SK-N-SH (cell line): ENCODE data around the gene APOLD1. TPM values are rescaled to one million over a fixed set of nuclear protein-coding genes. Genes with fewer than 3 reads are reported as not detected.
"Not testable (repeated sequence)": the region's sequence is repeated elsewhere in the genome, so short reads cannot be mapped to it uniquely, and the experiment has no call there.

Experiments used
- CTCF ChIA-PET: fragments of 300-600, 350-600 bp; formaldehyde crosslinking; extraction: SDS; loops from one replicate; lab custom pipeline; 2021; lab: Yijun Ruan, JAX
- POLR2A ChIA-PET: fragments of 350-600 bp; sonication (Branson Sonifier 250); formaldehyde crosslinking; extraction: SDS; loops from one replicate; lab custom pipeline; 2020; ENCODE audit warnings: antibody characterized with exemption, inconsistent platforms; lab: Yijun Ruan, JAX
- DNase-seq: peaks from one replicate; pipeline ENCODE4 v3.0.0; 2012
- H2AFZ ChIP-seq: fragments of 200-600 bp; sonication (generic); 2 replicates; pipeline ENCODE4 v1.8.1; 2016; ENCODE audit warnings: antibody characterized with exemption, mild to moderate bottlenecking, low read depth
- H3F3A ChIP-seq: fragments of 200-600 bp; sonication (generic); replicated peaks from 2 replicates; pipeline ENCODE3; 2016; ENCODE audit warnings: antibody characterized with exemption, mild to moderate bottlenecking; ENCODE audit not compliant: insufficient read depth
- H3K27ac ChIP-seq, 2 experiments: fragments of 200-500 bp in 1 of 2; fragments of 200-600 bp in 1 of 2; sonication (Bioruptor generic) in 1 of 2; sonication (generic), shearing (Covaris generic) in 1 of 2; 2 replicates each; pipeline versions ENCODE4 v1.5.1 to v1.6.1; 2014 to 2016; ENCODE audit warnings: low read depth in 2 of 2, inconsistent platforms in 1 of 2, low read length in 1 of 2, mild to moderate bottlenecking in 1 of 2, mixed read lengths in 1 of 2
- H3K27me3 ChIP-seq: fragments of 200-600 bp; sonication (generic), shearing (Covaris generic); 2 replicates; pipeline ENCODE4 v1.6.1; 2016; ENCODE audit warnings: mixed run types; ENCODE audit not compliant: insufficient read depth
- H3K36me3 ChIP-seq, 2 experiments: fragments of 200-500 bp in 1 of 2; fragments of 200-600 bp in 1 of 2; sonication (Bioruptor generic) in 1 of 2; sonication (generic) in 1 of 2; replicated peaks in 1 of 2; 2 replicates each; pipeline versions ENCODE3 to v1.5.1; 2014 to 2016; ENCODE audit warnings: low read length in 1 of 2, mild to moderate bottlenecking in 1 of 2; ENCODE audit not compliant: insufficient read depth in 2 of 2, control insufficient read depth in 1 of 2
- H3K4me1 ChIP-seq, 2 experiments: fragments of 200-500 bp in 1 of 2; fragments of 200-600 bp in 1 of 2; sonication (Bioruptor generic) in 1 of 2; sonication (generic), shearing (Covaris generic) in 1 of 2; 2 replicates each; pipeline versions ENCODE4 v1.5.1 to v1.6.1; 2014 to 2016; ENCODE audit warnings: low read depth in 1 of 2, low read length in 1 of 2, mixed run types in 1 of 2; ENCODE audit not compliant: insufficient read depth in 2 of 2, control insufficient read depth in 1 of 2
- H3K4me2 ChIP-seq: fragments of 200-600 bp; sonication (generic), shearing (Covaris generic); 2 replicates; pipeline ENCODE4 v1.6.1; 2017; ENCODE audit warnings: mixed run types
- H3K4me3 ChIP-seq, 2 experiments: fragments of 200-500 bp in 1 of 2; fragments of 200-600 bp in 1 of 2; sonication (Bioruptor generic) in 1 of 2; sonication (generic), shearing (Covaris generic) in 1 of 2; 2 replicates each; pipeline versions ENCODE4 v1.5.1 to v1.8.1; 2014 to 2016; ENCODE audit warnings: low read depth in 2 of 2, inconsistent platforms in 1 of 2, low read length in 1 of 2, mild to moderate bottlenecking in 1 of 2, mixed read lengths in 1 of 2, moderate library complexity in 1 of 2
- H3K79me2 ChIP-seq: fragments of 200-600 bp; sonication (generic); 2 replicates; pipeline ENCODE4 v1.8.1; 2017; ENCODE audit warnings: mild to moderate bottlenecking; ENCODE audit not compliant: insufficient read depth
- H3K9ac ChIP-seq: fragments of 200-600 bp; sonication (generic); 2 replicates; pipeline ENCODE4 v1.6.1; 2017; ENCODE audit warnings: mixed run types
- H3K9me2 ChIP-seq: fragments of 200-600 bp; sonication (generic); 2 replicates; pipeline ENCODE4 v1.6.1; 2017; ENCODE audit warnings: mixed run types
- H3K9me3 ChIP-seq: fragments of 200-600 bp; sonication (generic); 2 replicates; pipeline ENCODE4 v1.6.1; 2017; ENCODE audit warnings: mixed run types, mild to moderate bottlenecking, moderate library complexity
- H4K20me1 ChIP-seq: fragments of 200-600 bp; sonication (generic); 2 replicates; pipeline ENCODE4 v1.6.1; 2017; ENCODE audit warnings: mild to moderate bottlenecking, mixed run types; ENCODE audit not compliant: insufficient read depth
- CHD2 ChIP-seq: fragments of 150-350 bp; IDR thresholded peaks from 2 replicates; pipeline ENCODE4 v1.6.1; 2018; ENCODE audit warnings: low read length; ENCODE audit not compliant: partially characterized antibody
- EP300 ChIP-seq, 2 experiments: IDR thresholded peaks; 2 replicates each; pipeline versions ENCODE4 v1.4.0 to v1.6.1; 2012; ENCODE audit warnings: borderline replicate concordance in 1 of 2, low read depth in 1 of 2, low read length in 1 of 2
- EZH2phosphoT487 ChIP-seq: fragments of 200-600 bp; sonication (generic); IDR thresholded peaks from 2 replicates; pipeline ENCODE4 v1.6.1; 2017; ENCODE audit warnings: low read depth, mixed run types, mild to moderate bottlenecking, antibody characterized with exemption, moderate library complexity, borderline replicate concordance
- FOSL2 ChIP-seq: IDR thresholded peaks from 2 replicates; pipeline ENCODE4 v1.4.0; 2012; ENCODE audit warnings: low read depth, mild to moderate bottlenecking, moderate library complexity, borderline replicate concordance
- FOXJ3 ChIP-seq: sonication (generic); formaldehyde crosslinking; IDR thresholded peaks from 2 replicates; pipeline ENCODE4 v1.5.1; 2020; ENCODE audit warnings: mild to moderate bottlenecking, missing genetic modification reagents
- GABPA ChIP-seq: IDR thresholded peaks from 2 replicates; pipeline ENCODE4 v1.4.0; 2012; ENCODE audit warnings: low read depth, mild to moderate bottlenecking
- GATA2 ChIP-seq: sonication (generic); formaldehyde crosslinking; IDR thresholded peaks from 2 replicates; pipeline ENCODE4 v1.5.0; 2020; ENCODE audit warnings: mild to moderate bottlenecking, missing genetic modification reagents
- RAD21 ChIP-seq: IDR thresholded peaks from 2 replicates; pipeline ENCODE4 v1.6.1; 2012; ENCODE audit warnings: mild to moderate bottlenecking, low read length
- SIN3A ChIP-seq: IDR thresholded peaks from 2 replicates; pipeline ENCODE4 v1.6.1; 2012; ENCODE audit warnings: low read depth, mild to moderate bottlenecking, low read length, moderate library complexity, borderline replicate concordance
- SMC3 ChIP-seq: IDR thresholded peaks from 2 replicates; pipeline ENCODE4 v1.6.1; 2012; ENCODE audit warnings: low read depth, low read length, improper control_type of control experiment
- WGBS: methylation state at CpG from one replicate; pipeline ENCODE4 v1.1.6; 2017; ENCODE audit warnings: low lambda C conversion rate; 5-methylcytosine and 5-hydroxymethylcytosine counted together
- polyA plus RNA-seq, 3 experiments: library from polyadenylated mRNA; depleted of rRNA; stranded (reverse); fragments of >200 nt; gene quantifications; 2 replicates each; pipeline ENCODE4 v1.2.3, GENCODE V29; 2012
- TF ChIP-seq, protein P1 (sequence below): IDR thresholded peaks from 2 replicates; pipeline ENCODE4 v1.6.1; 2012; ENCODE audit warnings: mild to moderate bottlenecking, low read depth, low read length, moderate library complexity
- TF ChIP-seq, protein P2 (sequence below): fragments of 200-600 bp; sonication (generic); IDR thresholded peaks from 2 replicates; pipeline ENCODE4 v1.6.1; 2017; ENCODE audit warnings: antibody characterized with exemption, mild to moderate bottlenecking, moderate library complexity

Gene APOLD1
- polyA plus RNA-seq, 1 of the 3 experiments (the other 2 are of a cell fraction) = 1.7 TPM

DNA sequence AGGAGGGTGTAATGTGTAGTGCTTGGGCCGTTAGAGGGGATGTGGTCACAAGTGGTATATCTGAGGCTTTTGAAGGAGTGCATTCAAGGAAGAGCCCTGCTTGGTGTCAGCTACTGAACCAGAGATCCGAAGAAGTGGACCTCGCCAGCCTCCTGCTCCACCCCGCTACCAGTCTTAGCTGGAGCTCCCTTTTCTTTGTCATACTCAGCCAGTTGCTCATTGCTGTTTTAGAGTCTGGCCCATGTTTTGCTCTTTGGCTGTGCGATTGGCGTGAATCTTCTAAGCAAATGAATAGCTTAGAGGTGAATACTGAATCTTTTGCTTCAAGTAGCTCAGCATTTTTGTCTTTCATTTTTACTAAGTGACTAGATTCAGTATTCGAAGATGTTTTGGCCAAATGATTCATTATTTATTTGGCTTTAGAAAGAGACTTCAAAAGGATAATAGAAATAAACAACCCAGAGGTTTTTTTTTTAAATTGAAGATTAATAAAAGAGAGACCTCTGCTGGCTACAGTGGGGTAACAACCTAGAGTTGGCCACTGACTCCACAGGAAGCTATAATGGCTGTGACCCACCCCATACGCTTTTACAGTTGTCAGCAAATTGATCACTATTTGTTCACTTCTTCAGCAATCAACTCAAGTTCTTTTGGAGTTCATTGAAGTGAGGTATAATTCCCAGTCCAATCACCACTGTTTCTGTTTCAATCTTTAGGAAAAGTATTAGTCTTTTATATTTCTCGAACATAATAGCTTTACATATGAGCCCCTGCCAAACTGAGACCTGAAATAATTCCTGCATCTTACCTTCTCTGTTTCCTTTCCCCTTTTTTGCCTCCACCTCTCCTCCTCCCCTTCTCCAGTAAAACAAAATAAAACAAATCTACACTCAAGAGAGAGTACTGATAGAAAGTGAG is 48.4 kb upstream of the APOLD1 start:
- no peak overlapping the region; a peak in 1 of 4 replicates for H3K4me3 ChIP-seq
- no peak overlapping the region for H3K4me2 ChIP-seq
- POLR2A ChIA-PET = interaction anchor here (2.0 kb wide), 1 partner anchor 11 kb away, joined by 13 read pairs; no protein-coding TSS in a partner anchor
- CTCF ChIA-PET = interaction anchor here (0.5 to 2.8 kb wide), 48 partner anchors 10 to 1527 kb away, joined by 3 to 39 read pairs (median 4); partner anchors contain the start of genes BORCS5, CDKN1B and MANSC1
- WGBS = 66% methylated on average over 8 of the region's 9 CpGs
- no peaks in the 10 kb centered on the region for H3K27me3 ChIP-seq
- TF ChIP-seq SIN3A = no peak
- no peak for TF ChIP-seq GATA2 (CRISPR knock-in tag)
- peak; percentile 64 for TF ChIP-seq RAD21
- no peak for TF ChIP-seq EP300 (IDR thresholded peaks at IDR 0.05; ENCODE audit: borderline replicate concordance in 1 of 2, low read depth in 1 of 2, low read length in 1 of 2)
- TF ChIP-seq, protein P1, sequence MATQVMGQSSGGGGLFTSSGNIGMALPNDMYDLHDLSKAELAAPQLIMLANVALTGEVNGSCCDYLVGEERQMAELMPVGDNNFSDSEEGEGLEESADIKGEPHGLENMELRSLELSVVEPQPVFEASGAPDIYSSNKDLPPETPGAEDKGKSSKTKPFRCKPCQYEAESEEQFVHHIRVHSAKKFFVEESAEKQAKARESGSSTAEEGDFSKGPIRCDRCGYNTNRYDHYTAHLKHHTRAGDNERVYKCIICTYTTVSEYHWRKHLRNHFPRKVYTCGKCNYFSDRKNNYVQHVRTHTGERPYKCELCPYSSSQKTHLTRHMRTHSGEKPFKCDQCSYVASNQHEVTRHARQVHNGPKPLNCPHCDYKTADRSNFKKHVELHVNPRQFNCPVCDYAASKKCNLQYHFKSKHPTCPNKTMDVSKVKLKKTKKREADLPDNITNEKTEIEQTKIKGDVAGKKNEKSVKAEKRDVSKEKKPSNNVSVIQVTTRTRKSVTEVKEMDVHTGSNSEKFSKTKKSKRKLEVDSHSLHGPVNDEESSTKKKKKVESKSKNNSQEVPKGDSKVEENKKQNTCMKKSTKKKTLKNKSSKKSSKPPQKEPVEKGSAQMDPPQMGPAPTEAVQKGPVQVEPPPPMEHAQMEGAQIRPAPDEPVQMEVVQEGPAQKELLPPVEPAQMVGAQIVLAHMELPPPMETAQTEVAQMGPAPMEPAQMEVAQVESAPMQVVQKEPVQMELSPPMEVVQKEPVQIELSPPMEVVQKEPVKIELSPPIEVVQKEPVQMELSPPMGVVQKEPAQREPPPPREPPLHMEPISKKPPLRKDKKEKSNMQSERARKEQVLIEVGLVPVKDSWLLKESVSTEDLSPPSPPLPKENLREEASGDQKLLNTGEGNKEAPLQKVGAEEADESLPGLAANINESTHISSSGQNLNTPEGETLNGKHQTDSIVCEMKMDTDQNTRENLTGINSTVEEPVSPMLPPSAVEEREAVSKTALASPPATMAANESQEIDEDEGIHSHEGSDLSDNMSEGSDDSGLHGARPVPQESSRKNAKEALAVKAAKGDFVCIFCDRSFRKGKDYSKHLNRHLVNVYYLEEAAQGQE = no peak
- TF ChIP-seq, protein P2, sequence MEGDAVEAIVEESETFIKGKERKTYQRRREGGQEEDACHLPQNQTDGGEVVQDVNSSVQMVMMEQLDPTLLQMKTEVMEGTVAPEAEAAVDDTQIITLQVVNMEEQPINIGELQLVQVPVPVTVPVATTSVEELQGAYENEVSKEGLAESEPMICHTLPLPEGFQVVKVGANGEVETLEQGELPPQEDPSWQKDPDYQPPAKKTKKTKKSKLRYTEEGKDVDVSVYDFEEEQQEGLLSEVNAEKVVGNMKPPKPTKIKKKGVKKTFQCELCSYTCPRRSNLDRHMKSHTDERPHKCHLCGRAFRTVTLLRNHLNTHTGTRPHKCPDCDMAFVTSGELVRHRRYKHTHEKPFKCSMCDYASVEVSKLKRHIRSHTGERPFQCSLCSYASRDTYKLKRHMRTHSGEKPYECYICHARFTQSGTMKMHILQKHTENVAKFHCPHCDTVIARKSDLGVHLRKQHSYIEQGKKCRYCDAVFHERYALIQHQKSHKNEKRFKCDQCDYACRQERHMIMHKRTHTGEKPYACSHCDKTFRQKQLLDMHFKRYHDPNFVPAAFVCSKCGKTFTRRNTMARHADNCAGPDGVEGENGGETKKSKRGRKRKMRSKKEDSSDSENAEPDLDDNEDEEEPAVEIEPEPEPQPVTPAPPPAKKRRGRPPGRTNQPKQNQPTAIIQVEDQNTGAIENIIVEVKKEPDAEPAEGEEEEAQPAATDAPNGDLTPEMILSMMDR = peak; percentile 78
- TF ChIP-seq EZH2phosphoT487 = no peak
- peak; percentile 36 for TF ChIP-seq SMC3
- no peak for TF ChIP-seq FOSL2
- TF ChIP-seq CHD2 = no peak
- TF ChIP-seq GABPA = no peak
- TF ChIP-seq FOXJ3 (CRISPR knock-in tag) = no peak
- peaks cover 0 to 2% of the 10 kb centered on the region in 2 experiments for H3K36me3 ChIP-seq
- peaks cover 0 to 4% of the 10 kb centered on the region in 2 experiments; a peak in 2 of 4 replicates for H3K4me1 ChIP-seq
- no peak overlapping the region; the same call in 1 of the 2 replicates for H3K9ac ChIP-seq
- no peaks in the 10 kb centered on the region for H3K9me3 ChIP-seq
- peaks cover 69% of the 10 kb centered on the region for H3K79me2 ChIP-seq
- peaks cover 12% of the 10 kb centered on the region for H3F3A ChIP-seq
- no peaks in the 10 kb centered on the region for H3K9me2 ChIP-seq
- H2AFZ ChIP-seq = peak overlapping the region; percentile 61
- peak overlapping the region in 1 of 2 experiments; percentile 41; a peak in 2 of 4 replicates for H3K27ac ChIP-seq
- H4K20me1 ChIP-seq = no peaks in the 10 kb centered on the region
- DNase-seq = peak; percentile 73

DNA sequence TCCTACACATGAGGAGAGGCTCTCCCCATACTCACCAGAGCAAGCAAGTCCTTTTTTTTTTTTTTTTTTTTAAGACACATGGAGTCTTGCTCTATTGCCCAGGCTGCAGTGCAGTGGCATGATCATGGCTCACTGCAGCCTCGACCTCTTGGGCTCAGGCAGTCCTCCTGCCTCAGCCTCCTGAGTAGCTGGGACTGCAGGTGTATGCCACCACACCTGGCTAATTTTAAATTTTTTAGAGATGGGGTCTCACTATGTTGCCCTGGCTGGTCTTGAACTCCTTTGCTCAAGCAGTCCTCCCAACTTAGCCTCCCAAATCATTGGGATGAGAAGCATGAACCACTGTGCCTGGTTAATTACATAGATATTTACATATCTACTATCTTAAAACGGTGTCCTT is 47.3 kb upstream of the APOLD1 start:
- Histone ChIP-seq H3F3A (peaks cover 12% of the 10 kb centered on the region), H3K79me2 (peaks cover 68% of the 10 kb centered on the region)
- 62% methylated on average over 2 of the region's 2 CpGs for WGBS
- H3K9me2 ChIP-seq, H3K27ac ChIP-seq, H2AFZ ChIP-seq, H3K4me1 ChIP-seq, H3K9ac ChIP-seq, H3K9me3 ChIP-seq, H4K20me1 ChIP-seq, DNase-seq, H3K27me3 ChIP-seq, H3K4me2 ChIP-seq, H3K36me3 ChIP-seq, H3K4me3 ChIP-seq: not testable (repeated sequence)
- CTCF ChIA-PET = interaction anchor here (0.5 to 2.8 kb wide), 13 partner anchors 15 to 1122 kb away, joined by 3 to 28 read pairs (median 5); partner anchors contain the start of gene CDKN1B
- POLR2A ChIA-PET = interaction anchor here (2.0 kb wide), 1 partner anchor 12 kb away, joined by 13 read pairs; no protein-coding TSS in a partner anchor
